GM23338 (cell line): ENCODE measurements around the gene CYTH1.
"Not testable (repeated sequence)": the region's sequence is repeated elsewhere in the genome, so short reads cannot be mapped to it uniquely, and the experiment has no call there.

ENCODE experiments used
- CREB1 ChIP-seq: fragments of 250-450 bp; sonication (Bioruptor Pico); IDR thresholded peaks from 2 replicates; pipeline ENCODE4 v1.5.0; 2020; ENCODE audit warnings: low read depth, mild to moderate bottlenecking, moderate library complexity
- CTCF ChIP-seq, 2 experiments: fragments of 200-600 bp in 1 of 2; sonication (generic) in 1 of 2; conservative IDR thresholded peaks; 2 replicates each; pipeline versions ENCODE4 v1.5.1 to v1.6.1; 2016 to 2017; ENCODE audit warnings: antibody characterized with exemption in 2 of 2, low read depth in 2 of 2, mild to moderate bottlenecking in 2 of 2, moderate library complexity in 1 of 2
- EZH2 ChIP-seq: fragments of 200-600 bp; sonication (generic); IDR thresholded peaks from one replicate; pipeline ENCODE4 v1.8.0; 2017; ENCODE audit warnings: antibody characterized with exemption, mild to moderate bottlenecking, low read depth; ENCODE audit not compliant: unreplicated experiment
- EZH2phosphoT487 ChIP-seq: fragments of 200-600 bp; sonication (generic); IDR thresholded peaks from one replicate; pipeline ENCODE4 v1.8.1; 2018; ENCODE audit warnings: antibody characterized with exemption; ENCODE audit not compliant: unreplicated experiment
- TF ChIP-seq, protein P1 (sequence below): IDR thresholded peaks from one replicate; pipeline ENCODE4 v1.6.1; 2018; ENCODE audit warnings: antibody characterized with exemption; ENCODE audit not compliant: unreplicated experiment

GRCh38 chr17:78779286-78779651, 2.8 kb downstream of the CYTH1 start:
- not testable (repeated sequence) for TF ChIP-seq CTCF (conservative IDR thresholded peaks at IDR 0.05; ENCODE audit: low read depth in 2 of 2); EZH2; CREB1; EZH2phosphoT487
- TF ChIP-seq, protein P1, sequence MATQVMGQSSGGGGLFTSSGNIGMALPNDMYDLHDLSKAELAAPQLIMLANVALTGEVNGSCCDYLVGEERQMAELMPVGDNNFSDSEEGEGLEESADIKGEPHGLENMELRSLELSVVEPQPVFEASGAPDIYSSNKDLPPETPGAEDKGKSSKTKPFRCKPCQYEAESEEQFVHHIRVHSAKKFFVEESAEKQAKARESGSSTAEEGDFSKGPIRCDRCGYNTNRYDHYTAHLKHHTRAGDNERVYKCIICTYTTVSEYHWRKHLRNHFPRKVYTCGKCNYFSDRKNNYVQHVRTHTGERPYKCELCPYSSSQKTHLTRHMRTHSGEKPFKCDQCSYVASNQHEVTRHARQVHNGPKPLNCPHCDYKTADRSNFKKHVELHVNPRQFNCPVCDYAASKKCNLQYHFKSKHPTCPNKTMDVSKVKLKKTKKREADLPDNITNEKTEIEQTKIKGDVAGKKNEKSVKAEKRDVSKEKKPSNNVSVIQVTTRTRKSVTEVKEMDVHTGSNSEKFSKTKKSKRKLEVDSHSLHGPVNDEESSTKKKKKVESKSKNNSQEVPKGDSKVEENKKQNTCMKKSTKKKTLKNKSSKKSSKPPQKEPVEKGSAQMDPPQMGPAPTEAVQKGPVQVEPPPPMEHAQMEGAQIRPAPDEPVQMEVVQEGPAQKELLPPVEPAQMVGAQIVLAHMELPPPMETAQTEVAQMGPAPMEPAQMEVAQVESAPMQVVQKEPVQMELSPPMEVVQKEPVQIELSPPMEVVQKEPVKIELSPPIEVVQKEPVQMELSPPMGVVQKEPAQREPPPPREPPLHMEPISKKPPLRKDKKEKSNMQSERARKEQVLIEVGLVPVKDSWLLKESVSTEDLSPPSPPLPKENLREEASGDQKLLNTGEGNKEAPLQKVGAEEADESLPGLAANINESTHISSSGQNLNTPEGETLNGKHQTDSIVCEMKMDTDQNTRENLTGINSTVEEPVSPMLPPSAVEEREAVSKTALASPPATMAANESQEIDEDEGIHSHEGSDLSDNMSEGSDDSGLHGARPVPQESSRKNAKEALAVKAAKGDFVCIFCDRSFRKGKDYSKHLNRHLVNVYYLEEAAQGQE = not testable (repeated sequence)
